IMR-90 (cell line): ENCODE measurements around the gene MMP25. TPM values are rescaled to one million over a fixed set of nuclear protein-coding genes. Genes with fewer than 3 reads are reported as not detected.
A peak's percentile ranks its signal among the peaks of the same experiment; 100 is the strongest.

Experiments used
- ATAC-seq: fragments of 200-7000 bp; cut with Tn5 transposase; 2 replicates; pipeline ENCODE4 v1.9.1; 2020; ENCODE audit warnings: low read depth, mild to moderate bottlenecking, moderate library complexity
- BruUV-seq: library from RNA; stranded (reverse); fragments of 400-500 nt; replicated peaks from 2 replicates; lab custom pipeline; 2021; lab: Mats Ljungman, UMichigan
- CTCF ChIA-PET: fragments of 300-600 bp; formaldehyde crosslinking; extraction: SDS; loops from one replicate; lab custom pipeline; 2021; ENCODE audit warnings: antibody characterized with exemption; lab: Yijun Ruan, JAX
- POLR2A ChIA-PET: fragments of 300-600 bp; sonication (Branson Sonifier 250); formaldehyde crosslinking; loops from one replicate; lab custom pipeline; 2022; ENCODE audit warnings: antibody characterized with exemption; ENCODE audit not compliant: unreplicated experiment; lab: Charles Lee
- DNase-seq: peaks from one replicate; pipeline ENCODE4 v3.0.0; 2013
- H2AFZ ChIP-seq: replicated peaks from 2 replicates; pipeline ENCODE3; 2013; ENCODE audit warnings: low read length, mild to moderate bottlenecking; ENCODE audit not compliant: poor library complexity
- H2AK5ac ChIP-seq: 2 replicates; pipeline ENCODE4 v1.6.1; 2013; ENCODE audit warnings: low read depth, low read length, inconsistent platforms
- H2AK9ac ChIP-seq: replicated peaks from 2 replicates; pipeline ENCODE3; 2013; ENCODE audit warnings: mild to moderate bottlenecking, low read depth, low read length, moderate library complexity; ENCODE audit not compliant: poor library complexity
- H2BK120ac ChIP-seq: 2 replicates; pipeline ENCODE4 v1.6.1; 2013; ENCODE audit warnings: low read depth, low read length, inconsistent platforms
- H2BK15ac ChIP-seq: 3 replicates; pipeline ENCODE4 v1.6.1; 2013; ENCODE audit warnings: low read depth, low read length, inconsistent platforms
- H2BK20ac ChIP-seq: 2 replicates; pipeline ENCODE4 v1.6.1; 2013; ENCODE audit warnings: low read depth, mild to moderate bottlenecking, inconsistent platforms, low read length, moderate library complexity
- H2BK5ac ChIP-seq: 2 replicates; pipeline ENCODE4 v1.6.1; 2013; ENCODE audit warnings: mild to moderate bottlenecking, low read depth, low read length, inconsistent platforms; ENCODE audit not compliant: poor library complexity, severe bottlenecking
- H3K14ac ChIP-seq: replicated peaks from 2 replicates; pipeline ENCODE4 v1.6.1; 2013; ENCODE audit warnings: low read depth, low read length, inconsistent platforms
- H3K18ac ChIP-seq: 2 replicates; pipeline ENCODE4 v1.6.1; 2013; ENCODE audit warnings: low read depth, low read length, control low read depth
- H3K23ac ChIP-seq: 2 replicates; pipeline ENCODE4 v1.6.1; 2013; ENCODE audit warnings: low read depth, low read length, inconsistent platforms
- H3K27ac ChIP-seq: 2 replicates; pipeline ENCODE4 v1.5.1; 2013; ENCODE audit warnings: mild to moderate bottlenecking, control low read depth, low read length; ENCODE audit not compliant: insufficient read depth
- H3K27me3 ChIP-seq: 2 replicates; pipeline ENCODE4 v1.6.1; 2013; ENCODE audit warnings: low read length; ENCODE audit not compliant: control insufficient read depth, insufficient read depth
- H3K36me3 ChIP-seq: 2 replicates; pipeline ENCODE4 v1.6.1; 2013; ENCODE audit warnings: low read length, mixed read lengths; ENCODE audit not compliant: control insufficient read depth, insufficient read depth
- H3K4ac ChIP-seq: 2 replicates; pipeline ENCODE4 v1.6.1; 2013; ENCODE audit warnings: low read depth, low read length, inconsistent platforms
- H3K4me1 ChIP-seq: 2 replicates; pipeline ENCODE4 v1.6.1; 2013; ENCODE audit warnings: low read length, mixed read lengths; ENCODE audit not compliant: control insufficient read depth, insufficient read depth
- H3K4me2 ChIP-seq: 2 replicates; pipeline ENCODE4 v1.6.1; 2013; ENCODE audit warnings: low read depth, mild to moderate bottlenecking, control low read depth, low read length, moderate library complexity
- H3K4me3 ChIP-seq: 2 replicates; pipeline ENCODE4 v1.5.1; 2013; ENCODE audit warnings: low read depth, mild to moderate bottlenecking, control low read depth, low read length, moderate library complexity; ENCODE audit not compliant: insufficient read depth
- H3K56ac ChIP-seq: 2 replicates; pipeline ENCODE4 v1.6.1; 2013; ENCODE audit warnings: low read length, inconsistent platforms; ENCODE audit not compliant: insufficient read depth; ENCODE audit errors: extremely low read depth
- H3K79me1 ChIP-seq, 2 experiments: 2 replicates each; pipeline ENCODE4 v1.6.1; 2013; ENCODE audit warnings: low read length in 2 of 2, inconsistent platforms in 1 of 2, low read depth in 1 of 2
- H3K9ac ChIP-seq: 2 replicates; pipeline ENCODE4 v1.6.1; 2013; ENCODE audit warnings: low read depth, low read length, control low read depth
- H3K9me1 ChIP-seq: 2 replicates; pipeline ENCODE4 v1.6.1; 2013; ENCODE audit warnings: low read length, inconsistent platforms; ENCODE audit not compliant: insufficient read depth
- H3K9me3 ChIP-seq: 2 replicates; pipeline ENCODE4 v1.6.1; 2013; ENCODE audit warnings: low read length; ENCODE audit not compliant: control insufficient read depth, insufficient read depth
- H4K20me1 ChIP-seq: 2 replicates; pipeline ENCODE4 v1.6.1; 2013; ENCODE audit warnings: low read length, inconsistent platforms; ENCODE audit not compliant: insufficient read depth
- H4K5ac ChIP-seq: 2 replicates; pipeline ENCODE4 v1.6.1; 2013; ENCODE audit warnings: mild to moderate bottlenecking, low read depth, low read length, control low read depth
- H4K8ac ChIP-seq, 2 experiments: 2 replicates each; pipeline ENCODE4 v1.6.1; 2013; ENCODE audit warnings: low read depth in 2 of 2, low read length in 2 of 2, control low read depth in 1 of 2, inconsistent platforms in 1 of 2
- H4K91ac ChIP-seq: 2 replicates; pipeline ENCODE4 v1.6.1; 2013; ENCODE audit warnings: low read depth, low read length, inconsistent platforms; ENCODE audit not compliant: insufficient read depth
- BHLHE40 ChIP-seq: fragments of 150-350 bp; IDR thresholded peaks from 2 replicates; pipeline ENCODE4 v1.6.1; 2016; ENCODE audit warnings: mild to moderate bottlenecking, low read depth, low read length
- CEBPB ChIP-seq: IDR thresholded peaks from 2 replicates; pipeline ENCODE4 v1.6.1; 2012; ENCODE audit warnings: low read depth, low read length, improper control_type of control experiment
- CTCF ChIP-seq: conservative IDR thresholded peaks from 2 replicates; pipeline ENCODE4 v1.5.1; 2012; ENCODE audit warnings: mild to moderate bottlenecking, low read depth, low read length, improper control_type of control experiment
- FOS ChIP-seq: fragments of 150-350 bp; IDR thresholded peaks from 2 replicates; pipeline ENCODE4 v1.6.1; 2016; ENCODE audit warnings: low read depth, low read length
- MAFK ChIP-seq: IDR thresholded peaks from 2 replicates; pipeline ENCODE4 v1.6.1; 2012; ENCODE audit warnings: low read depth, low read length, improper control_type of control experiment
- MAZ ChIP-seq: IDR thresholded peaks from 2 replicates; pipeline ENCODE4 v1.6.1; 2012; ENCODE audit warnings: low read depth, mild to moderate bottlenecking, low read length, improper control_type of control experiment, moderate library complexity, borderline replicate concordance
- MXI1 ChIP-seq: IDR thresholded peaks from 2 replicates; pipeline ENCODE4 v1.6.1; 2012; ENCODE audit warnings: low read depth, mild to moderate bottlenecking, low read length, moderate library complexity, borderline replicate concordance
- NFE2L2 ChIP-seq: fragments of 150-350 bp; IDR thresholded peaks from 2 replicates; pipeline ENCODE4 v1.6.1; 2016; ENCODE audit warnings: low read depth, mild to moderate bottlenecking, low read length
- POLR2A ChIP-seq: IDR thresholded peaks from 2 replicates; pipeline ENCODE4 v1.6.1; 2012; ENCODE audit warnings: mild to moderate bottlenecking, low read depth, low read length
- RCOR1 ChIP-seq: IDR thresholded peaks from 2 replicates; pipeline ENCODE4 v1.6.1; 2012; ENCODE audit warnings: mild to moderate bottlenecking, low read length, improper control_type of control experiment; ENCODE audit not compliant: insufficient replicate concordance
- RFX5 ChIP-seq: IDR thresholded peaks from 2 replicates; pipeline ENCODE4 v1.8.0; 2012; ENCODE audit warnings: low read depth, mild to moderate bottlenecking, low read length, moderate library complexity
- SMC3 ChIP-seq: fragments of 150-350 bp; IDR thresholded peaks from 2 replicates; pipeline ENCODE4 v1.6.1; 2016; ENCODE audit warnings: low read depth, mild to moderate bottlenecking, antibody characterized with exemption, low read length, moderate library complexity
- WGBS, 2 experiments: methylation state at CpG; one replicate each; pipeline versions ENCODE4 v1.1.5 to v1.1.7; 2013; ENCODE audit warnings: missing lambda C conversion rate in 2 of 2; ENCODE audit not compliant: insufficient read length in 1 of 2; ENCODE audit errors: extremely low coverage in 2 of 2; 5-methylcytosine and 5-hydroxymethylcytosine counted together
- dilution Hi-C: fragments of 300-500 bp; cut with HindIII; formaldehyde crosslinking; loops from one replicate; pipeline ENCODE4 v1.14.3; 2018; ENCODE audit warnings: low sequenced_read_pairs; ENCODE audit not compliant: unreplicated experiment
- in situ Hi-C: fragments of 300-500 bp; cut with MboI; formaldehyde crosslinking; loops from 3 replicates; pipeline ENCODE4 v1.14.3; 2019; ENCODE audit warnings: low sequenced_read_pairs, inconsistent platforms, mixed read lengths
- intact Hi-C: fragments of 100-400 bp; cut with micrococcal nuclease; formaldehyde crosslinking; loops from 2 replicates; pipeline ENCODE4 v1.10.0; 2022
- polyA plus RNA-seq, 3 experiments: library from polyadenylated mRNA; depleted of rRNA; stranded (reverse); fragments of >200 nt; gene quantifications; 2 replicates each; pipeline ENCODE4 v1.2.3, GENCODE V29; 2012; ENCODE audit warnings: low replicate concordance in 1 of 3
- total RNA-seq: library from RNA; depleted of rRNA; stranded (reverse); fragments of >200 nt; gene quantifications from 2 replicates; pipeline ENCODE4 v1.2.3, GENCODE V29; 2012

The MMP25 gene
- total and polyA plus RNA-seq, 2 of the 4 experiments (the other 2 are of a cell fraction), result 0.07 TPM; not detected in 1

GRCh38 chr16:3046641-3047386 is 453 bp downstream of the MMP25 start:
- H2BK20ac ChIP-seq, result no peak overlapping the region
- H3K23ac ChIP-seq, result no peak overlapping the region
- H2BK5ac ChIP-seq, result no peak overlapping the region
- ChIA-PET CTCF (interaction anchor here (0.6 kb wide), 1 partner anchor 55 kb away, joined by 3 read pairs; no protein-coding TSS in a partner anchor), POLR2A (no interaction called here)
- H3K4me3 ChIP-seq, result no peak overlapping the region
- no peak overlapping the region for H3K14ac ChIP-seq
- DNase-seq (no peak), ATAC-seq (peak; percentile 19; the same call in 1 of the 2 replicates)
- H4K91ac ChIP-seq, result no peak overlapping the region
- intact Hi-C loops, result no loop called here
- BruUV-seq, result no TSS peak
- H2BK120ac ChIP-seq, result no peak overlapping the region
- H3K4ac ChIP-seq, result no peak overlapping the region
- TF ChIP-seq RCOR1 (no peak), SMC3 (no peak), CEBPB (no peak), MAZ (no peak), CTCF (no peak), POLR2A (no peak), NFE2L2 (no peak), MAFK (no peak), FOS (no peak), RFX5 (no peak), BHLHE40 (no peak), MXI1 (no peak)
- no peak overlapping the region for H3K56ac ChIP-seq
- no peak overlapping the region for H2AK9ac ChIP-seq
- H4K20me1 ChIP-seq, result no peaks in the 10 kb centered on the region
- no peaks in the 10 kb centered on the region; the same call in 1 of the 2 replicates for H3K4me1 ChIP-seq
- H4K8ac ChIP-seq, result no peak overlapping the region
- no peak overlapping the region for H4K5ac ChIP-seq
- H2BK15ac ChIP-seq, result no peak overlapping the region
- in situ Hi-C loops, result no loop called here
- no peak overlapping the region for H3K27ac ChIP-seq
- no peaks in the 10 kb centered on the region for H3K79me1 ChIP-seq
- no peak overlapping the region for H3K18ac ChIP-seq
- 3% methylated on average over 22 of the region's 54 CpGs; no CpG with 5 or more reads in 1 of the 2 experiments for WGBS, 2 experiments
- dilution Hi-C loops, result no loop called here
- H3K9me1 ChIP-seq, result no peaks in the 10 kb centered on the region
- H3K9ac ChIP-seq, result no peak overlapping the region
- H3K27me3 ChIP-seq, result peaks cover 67% of the 10 kb centered on the region
- no peak overlapping the region for H2AK5ac ChIP-seq
- no peaks in the 10 kb centered on the region for H3K36me3 ChIP-seq
- no peaks in the 10 kb centered on the region; the same call in 1 of the 2 replicates for H3K9me3 ChIP-seq
- no peak overlapping the region for H2AFZ ChIP-seq
- no peak overlapping the region for H3K4me2 ChIP-seq
